Epithelial cell of proximal tubule (primary cell): ENCODE data around the gene ATXN7. TPM values are rescaled to one million over a fixed set of nuclear protein-coding genes. Genes with fewer than 3 reads are reported as not detected.

Source experiments
- DNase-seq: peaks from one replicate; pipeline ENCODE4 v3.0.0-alpha.2; 2011; ENCODE audit warnings: low read depth
- H3K4me3 ChIP-seq: 2 replicates; pipeline ENCODE4 v1.5.1; 2011; ENCODE audit warnings: low read depth, mild to moderate bottlenecking, low read length
- CTCF ChIP-seq: conservative IDR thresholded peaks from 2 replicates; pipeline ENCODE4 v1.5.1; 2012; ENCODE audit warnings: low read depth, mild to moderate bottlenecking, low read length
- total RNA-seq: library from RNA; depleted of rRNA; stranded (reverse); fragments of >200 nt; gene quantifications from 2 replicates; pipeline ENCODE4 v1.2.3, GENCODE V29; 2015

ATXN7 gene
- total RNA-seq, 1 donor from 2014 or later = 16.7 TPM

GRCh38 chr3:63891518-63891917 lies 27.9 kb downstream of the ATXN7 start:
- DNase-seq = no peak
- no peak for TF ChIP-seq CTCF

GRCh38 chr3:63892773-63893352 lies 29.2 kb downstream of the ATXN7 start:
- no peak for TF ChIP-seq CTCF
- no peak for DNase-seq
- no peak overlapping the region for H3K4me3 ChIP-seq

More at GRCh38 chr3:63891518-63891917, 27.9 kb downstream of the ATXN7 start:
- H3K4me3 ChIP-seq = no peak overlapping the region

GRCh38 chr3:63895422-63896189 lies 31.9 kb downstream of the ATXN7 start:
- no peak for DNase-seq
- H3K4me3 ChIP-seq = no peak overlapping the region
- TF ChIP-seq CTCF = no peak

GRCh38 chr3:63896332-63897030 lies 32.8 kb downstream of the ATXN7 start:
- no peak overlapping the region for H3K4me3 ChIP-seq

GRCh38 chr3:63900010-63900409 lies 36.3 kb downstream of the ATXN7 start:
- no peak for TF ChIP-seq CTCF
- DNase-seq = no peak
- H3K4me3 ChIP-seq = no peak overlapping the region

More at GRCh38 chr3:63896332-63897030, 32.8 kb downstream of the ATXN7 start:
- no peak for TF ChIP-seq CTCF
- no peak for DNase-seq

- no peak for TF ChIP-seq CTCF
- no peak for DNase-seq
- no peak overlapping the region for H3K4me3 ChIP-seq
These were observed 36.8 kb downstream of the ATXN7 start for GRCh38 chr3:63900459-63900858.
